ENCODE data around the gene UQCR11. TPM values are rescaled to one million over a fixed set of nuclear protein-coding genes. Genes with fewer than 3 reads are reported as not detected.

The UQCR11 gene
- total RNA-seq, 1 experiment from 2014 or later: 256 TPM

- POLR2A ChIA-PET (ENCODE audit: low non-redundant PET): interaction anchor here (0.5 to 0.6 kb wide), 4 partner anchors 45 to 324 kb away, joined by 3 to 7 read pairs (median 5); no protein-coding TSS in a partner anchor
- H3K27me3 ChIP-seq (replicated peaks; ENCODE audit: insufficient read depth, low read depth, low read length, poor library complexity): no peaks in the 10 kb centered on the region
- H3K4me1 ChIP-seq (ENCODE audit: insufficient read depth, low read length, poor library complexity, severe bottlenecking): peaks cover 10% of the 10 kb centered on the region
- CTCF ChIA-PET: interaction anchor here (0.6 kb wide), 1 partner anchor 248 kb away, joined by 4 read pairs; no protein-coding TSS in a partner anchor
- no peaks in the 10 kb centered on the region for H3K9me3 ChIP-seq (ENCODE audit: low read depth, low read length, poor library complexity, severe bottlenecking)
- BruUV-seq (replicated peaks): no TSS peak
- intact Hi-C loops (cut with micrococcal nuclease; ENCODE audit: unreplicated experiment): loop anchor here (10.0 kb wide), 1 partner anchor 318 kb away; the partner anchor contains the start of gene FAM174C
- TF ChIP-seq CTCF (conservative IDR thresholded peaks at IDR 0.05; ENCODE audit: low read depth, low read length) (no peak), EZH2 (IDR thresholded peaks at IDR 0.05; ENCODE audit: borderline replicate concordance, low read depth, low read length, poor library complexity, severe bottlenecking) (no peak)
- peak within 1 kb of the TSS; percentile 100 for H3K4me3 ChIP-seq (ENCODE audit: low read depth, low read length, poor library complexity, severe bottlenecking)
- DNase-seq (ENCODE audit: low spot score): peak; percentile 96
- H3K27ac ChIP-seq (ENCODE audit: low read depth, low read length, poor library complexity, severe bottlenecking): peak within 1 kb of the TSS; percentile 100
- H3K36me3 ChIP-seq (ENCODE audit: insufficient read depth, low read length, poor library complexity, severe bottlenecking): peaks cover 17% of the 10 kb centered on the region
Measured at GRCh38 chr19:1592755-1593500, 12.3 kb downstream of the UQCR11 start, which contains the start of gene MBD3. Gene MBD3 (minus strand): TSS chr19:1592865. CDS start chr19:1592631, 234 bp downstream.

DNA sequence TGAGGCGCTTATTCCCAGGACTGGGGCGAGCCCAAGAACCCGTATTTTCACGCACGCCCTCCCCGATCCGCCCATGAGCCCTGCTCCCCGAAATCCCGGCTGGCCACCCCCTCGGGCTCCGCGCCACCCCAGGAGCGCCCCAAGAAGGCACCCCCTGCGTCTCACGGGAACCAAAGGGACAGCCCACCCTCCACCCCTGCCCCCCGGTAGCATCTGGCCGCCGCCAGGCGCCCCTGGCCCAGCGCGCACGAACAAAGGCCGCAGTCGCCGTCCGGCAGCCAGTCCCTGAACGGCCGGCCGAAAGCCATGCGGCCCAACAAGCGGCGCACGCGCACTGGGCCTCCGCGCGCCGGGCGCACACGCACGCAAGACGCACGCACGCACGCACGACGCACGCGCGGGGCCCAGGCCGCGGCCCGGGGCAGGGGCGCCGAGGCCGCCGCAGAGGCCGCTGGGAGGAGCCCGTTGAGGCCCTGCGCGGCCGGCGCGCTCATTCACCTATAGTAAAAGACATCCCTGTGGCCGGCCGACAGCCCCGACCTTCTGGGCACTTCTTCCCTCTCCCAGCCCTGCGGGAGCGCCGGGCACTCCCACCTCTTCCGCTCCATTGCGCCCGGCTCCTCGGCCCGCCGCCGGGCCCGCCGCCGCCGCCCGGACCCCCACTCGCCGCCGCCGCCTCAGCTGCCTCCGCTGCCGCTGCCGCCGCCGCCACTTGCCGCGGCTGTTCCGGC, 13.1 kb downstream of the UQCR11 start:
- H3K4me1 ChIP-seq (ENCODE audit: insufficient read depth, low read length, poor library complexity, severe bottlenecking): peaks cover 10% of the 10 kb centered on the region
- CTCF ChIA-PET: interaction anchor here (1.3 kb wide), 1 partner anchor 46 kb away, joined by 6 read pairs; no protein-coding TSS in a partner anchor

More for the DNA sequence above, 13.1 kb downstream of the UQCR11 start:
- H3K4me3 ChIP-seq (ENCODE audit: low read depth, low read length, poor library complexity, severe bottlenecking): peak overlapping the region; percentile 100
- TF ChIP-seq EZH2 (IDR thresholded peaks at IDR 0.05; ENCODE audit: borderline replicate concordance, low read depth, low read length, poor library complexity, severe bottlenecking): no peak
- TF ChIP-seq CTCF (conservative IDR thresholded peaks at IDR 0.05; ENCODE audit: low read depth, low read length): no peak
- intact Hi-C loops (cut with micrococcal nuclease; ENCODE audit: unreplicated experiment): loop anchor here (10.0 kb wide), 1 partner anchor 317 kb away; the partner anchor contains the start of gene FAM174C
- POLR2A ChIA-PET (ENCODE audit: low non-redundant PET): interaction anchor here (0.5 to 0.6 kb wide), 2 partner anchors 44 to 323 kb away, joined by 4 to 6 read pairs; no protein-coding TSS in a partner anchor
- peak; percentile 94 for DNase-seq (ENCODE audit: low spot score)
- peak overlapping the region; percentile 100 for H3K27ac ChIP-seq (ENCODE audit: low read depth, low read length, poor library complexity, severe bottlenecking)
- H3K36me3 ChIP-seq (ENCODE audit: insufficient read depth, low read length, poor library complexity, severe bottlenecking): peaks cover 9% of the 10 kb centered on the region
- H3K9me3 ChIP-seq (ENCODE audit: low read depth, low read length, poor library complexity, severe bottlenecking): no peaks in the 10 kb centered on the region
- no TSS peak for BruUV-seq (replicated peaks)
- H3K27me3 ChIP-seq (replicated peaks; ENCODE audit: insufficient read depth, low read depth, low read length, poor library complexity): no peaks in the 10 kb centered on the region

Data from A673 (cell line).